K562 (cell line): ENCODE measurements around the gene DNM1. TPM values are rescaled to one million over a fixed set of nuclear protein-coding genes. Genes with fewer than 3 reads are reported as not detected.

ENCODE experiments used
- ATAC-seq: fragments of 200-7000 bp; cut with Tn5 transposase; 3 replicates; pipeline ENCODE4 v1.9.1; 2020; ENCODE audit warnings: moderate library complexity
- BruUV-seq: library from RNA; stranded (reverse); fragments of 400-500 nt; replicated peaks from 2 replicates; lab custom pipeline; 2021; lab: Mats Ljungman, UMichigan
- CTCF ChIA-PET: fragments of 300-600 bp; formaldehyde crosslinking; extraction: SDS; loops from one replicate; lab custom pipeline; 2021; ENCODE audit warnings: low intra/inter-chr PET ratio; lab: Yijun Ruan, JAX
- POLR2A ChIA-PET: fragments of 300-600, 350-650 bp; sonication (Branson Sonifier 250); formaldehyde crosslinking; extraction: SDS; loops from one replicate; lab custom pipeline; 2021; ENCODE audit warnings: antibody characterized with exemption, inconsistent platforms; lab: Yijun Ruan, JAX
- DNase-seq, 4 experiments: peaks; one replicate each; pipeline versions ENCODE4 v3.0.0 to v3.0.0-alpha.2; 2011 to 2018; ENCODE audit warnings: low spot score in 3 of 4, mixed read lengths in 3 of 4; ENCODE audit errors: extremely low read depth in 1 of 4
- FAIRE-seq: peaks from 2 replicates; lab custom pipeline; 2011; peaks lifted over from hg19 to GRCh38; lab: Jason Lieb, UNC
- H2AFZ ChIP-seq: 2 replicates; pipeline ENCODE4 v1.6.0; 2011; ENCODE audit warnings: low read depth, low read length, control low read depth, inconsistent platforms
- H3K27ac ChIP-seq: fragments of 200-600 bp; 3 replicates; pipeline ENCODE4 v1.8.0; 2011; ENCODE audit warnings: low read depth, mild to moderate bottlenecking, control low read depth, inconsistent platforms, low read length, moderate library complexity, mixed read lengths; ENCODE audit errors: extremely low read depth
- H3K27me3 ChIP-seq, 2 experiments: fragments of 300-600 bp in 1 of 2; 2 replicates in 1 of 2; 3 replicates in 1 of 2; pipeline versions ENCODE4 v1.6.0 to v1.8.0; 2011; ENCODE audit warnings: inconsistent platforms in 2 of 2, low read length in 2 of 2, mild to moderate bottlenecking in 1 of 2, mixed read lengths in 1 of 2, moderate library complexity in 1 of 2; ENCODE audit not compliant: control insufficient read depth in 2 of 2, insufficient read depth in 2 of 2
- H3K36me3 ChIP-seq: fragments of 300-600 bp; 3 replicates; pipeline ENCODE4 v1.8.0; 2011; ENCODE audit warnings: mild to moderate bottlenecking, low read length, inconsistent platforms; ENCODE audit not compliant: control insufficient read depth, insufficient read depth
- H3K4me1 ChIP-seq, 2 experiments: fragments of 200-600 bp in 1 of 2; replicated peaks in 1 of 2; 2 replicates in 1 of 2; 3 replicates in 1 of 2; pipeline versions ENCODE4 v1.5.1 to v1.8.0; 2011; ENCODE audit warnings: inconsistent platforms in 2 of 2, low read length in 2 of 2, mild to moderate bottlenecking in 1 of 2, mixed read lengths in 1 of 2, moderate library complexity in 1 of 2; ENCODE audit not compliant: control insufficient read depth in 2 of 2, insufficient read depth in 2 of 2
- H3K4me2 ChIP-seq: 2 replicates; pipeline ENCODE4 v1.6.1; 2011; ENCODE audit warnings: low read length, control low read depth, inconsistent platforms, mixed read lengths; ENCODE audit not compliant: insufficient read depth
- H3K4me3 ChIP-seq: fragments of 200-600 bp; sonication (generic), shearing (Covaris generic); 2 replicates; pipeline ENCODE4 v1.5.1; 2016; ENCODE audit warnings: control low read depth, inconsistent platforms
- H3K79me2 ChIP-seq: fragments of 200-600 bp; 3 replicates; pipeline ENCODE4 v1.8.0; 2011; ENCODE audit warnings: low read length, inconsistent platforms; ENCODE audit not compliant: control insufficient read depth, insufficient read depth
- H3K9ac ChIP-seq, 2 experiments: 2 replicates each; pipeline versions ENCODE4 v1.6.0 to v1.6.1; 2011; ENCODE audit warnings: low read depth in 2 of 2, low read length in 2 of 2, control low read depth in 1 of 2, inconsistent platforms in 1 of 2, mild to moderate bottlenecking in 1 of 2, mixed read lengths in 1 of 2; ENCODE audit not compliant: insufficient read depth in 1 of 2
- H3K9me1 ChIP-seq: one replicate; pipeline ENCODE4 v1.6.0; 2011; ENCODE audit warnings: inconsistent platforms, mild to moderate bottlenecking, low read length, moderate library complexity; ENCODE audit not compliant: control insufficient read depth, insufficient read depth
- H3K9me3 ChIP-seq: replicated peaks from 2 replicates; pipeline ENCODE4 v1.5.1; 2011; ENCODE audit warnings: low read depth, low read length, inconsistent platforms; ENCODE audit not compliant: control insufficient read depth, insufficient read depth
- H4K20me1 ChIP-seq: replicated peaks from 2 replicates; pipeline ENCODE4 v1.6.1; 2011; ENCODE audit warnings: low read length, inconsistent platforms, mixed read lengths; ENCODE audit not compliant: control insufficient read depth, insufficient read depth
- FIP1L1 ChIP-seq: fragments of 200-400 bp; formaldehyde crosslinking; IDR thresholded peaks from 2 replicates; pipeline ENCODE4 v1.6.1; 2018; ENCODE audit warnings: mild to moderate bottlenecking, low read depth, low read length; ENCODE audit not compliant: poor library complexity, severe bottlenecking
- HSF4 ChIP-seq: fragments of 250-450 bp; sonication (Bioruptor Pico); IDR thresholded peaks from 2 replicates; pipeline ENCODE4 v2.1.2; 2022; ENCODE audit warnings: mild to moderate bottlenecking, moderate library complexity, borderline replicate concordance
- MTF1 ChIP-seq: fragments of 250-450 bp; sonication (Bioruptor Pico); IDR thresholded peaks from 2 replicates; pipeline ENCODE4 v1.9.0; 2021; ENCODE audit warnings: moderate library complexity, mild to moderate bottlenecking, inconsistent platforms, borderline replicate concordance
- NR2F6 ChIP-seq: fragments of 450-650 bp; formaldehyde crosslinking; IDR thresholded peaks from 2 replicates; pipeline ENCODE4 v1.4.0; 2020; ENCODE audit warnings: mild to moderate bottlenecking
- SMARCC2 ChIP-seq: fragments of 450-650 bp; IDR thresholded peaks from 2 replicates; pipeline ENCODE4 v1.6.1; 2017; ENCODE audit warnings: antibody characterized with exemption, moderate library complexity, mild to moderate bottlenecking, low read depth
- ZNF76 ChIP-seq: fragments of 250-450 bp; sonication (Bioruptor Pico); IDR thresholded peaks from 2 replicates; pipeline ENCODE4 v1.4.0; 2020; ENCODE audit warnings: mild to moderate bottlenecking, moderate library complexity, borderline replicate concordance
- ZNF764 ChIP-seq: fragments of 250-450 bp; sonication (Bioruptor Pico); IDR thresholded peaks from 2 replicates; pipeline ENCODE4 v1.4.0; 2020; ENCODE audit warnings: low read depth, mild to moderate bottlenecking, moderate library complexity
- WGBS: fragments of 100-300 bp; shearing (Covaris generic); methylation state at CpG from one replicate; pipeline ENCODE4 v1.1.6; 2016; ENCODE audit warnings: low coverage, mixed read lengths; ENCODE audit not compliant: insufficient coverage; ENCODE audit errors: missing lambda C conversion rate; 5-methylcytosine and 5-hydroxymethylcytosine counted together
- in situ Hi-C: fragments of 300-500 bp; cut with MboI; formaldehyde crosslinking; loops from 4 replicates; pipeline ENCODE4 v1.15.0; 2018; ENCODE audit warnings: inconsistent platforms, mixed read lengths
- intact Hi-C: fragments of 100-400 bp; cut with micrococcal nuclease; formaldehyde crosslinking; loops from 2 replicates; pipeline ENCODE4 v1.14.2; 2022
- polyA plus RNA-seq, 8 experiments: library from polyadenylated mRNA; depleted of rRNA in 4 of 8; stranded (reverse) in 5 of 8; unstranded in 3 of 8; fragments of >200 nt; fragmentation: Nextera tagmentation in 2 of 8; fragmentation: Illumina TruSeq in 1 of 8; extraction: Ambion mirVana in 2 of 8; extraction: Trizol in 1 of 8; gene quantifications; 2 replicates each; pipeline versions ENCODE4 v1.2.1 to v1.2.3, GENCODE V29; 2011 to 2014; ENCODE audit warnings: inconsistent platforms in 1 of 8, missing spikeins in 1 of 8
- total RNA-seq, 7 experiments: library from RNA; depleted of rRNA in 6 of 7; stranded (reverse); fragments of >200 nt in 6 of 7; fragmentation: Illumina TruSeq in 2 of 7; extraction: Trizol in 2 of 7; gene quantifications; 2 replicates each; pipeline versions ENCODE4 v1.2.1 to v1.2.3, GENCODE V29; 2011 to 2021; ENCODE audit warnings: low replicate concordance in 1 of 7
- TF ChIP-seq, protein P1 (sequence below): fragments of 450-650 bp; IDR thresholded peaks from 2 replicates; pipeline ENCODE4 v1.6.1; 2017; ENCODE audit warnings: mild to moderate bottlenecking, moderate library complexity
- TF ChIP-seq, protein P2 (sequence below): fragments of 450-650 bp; conservative IDR thresholded peaks from 2 replicates; pipeline ENCODE4 v1.6.1; 2016; ENCODE audit warnings: missing genetic modification characterization, low read depth, mild to moderate bottlenecking, control low read depth, missing compliant biosample characterization
- TF ChIP-seq, protein P3 (sequence below), 2 experiments: fragments of 450-650 bp in 1 of 2; sonication (generic) in 1 of 2; formaldehyde crosslinking; conservative IDR thresholded peaks; 2 replicates each; pipeline versions ENCODE4 v1.4.0 to v1.8.1; 2020 to 2022; ENCODE audit warnings: mild to moderate bottlenecking in 1 of 2, missing genetic modification reagents in 1 of 2
- TF ChIP-seq, protein P4 (sequence below): sonication (generic); IDR thresholded peaks from 2 replicates; pipeline ENCODE4 v1.6.1; 2016
- TF ChIP-seq, protein P5 (sequence below): fragments of 450-650 bp; IDR thresholded peaks from 2 replicates; pipeline ENCODE4 v1.6.1; 2018; ENCODE audit not compliant: partially characterized antibody

Gene DNM1
- total and polyA plus RNA-seq, 9 of the 15 experiments (the other 6 are each of a cell fraction or from before 2014, with no cell fraction given) = 0.39 to 23.1 (median 9.1) TPM

DNA sequence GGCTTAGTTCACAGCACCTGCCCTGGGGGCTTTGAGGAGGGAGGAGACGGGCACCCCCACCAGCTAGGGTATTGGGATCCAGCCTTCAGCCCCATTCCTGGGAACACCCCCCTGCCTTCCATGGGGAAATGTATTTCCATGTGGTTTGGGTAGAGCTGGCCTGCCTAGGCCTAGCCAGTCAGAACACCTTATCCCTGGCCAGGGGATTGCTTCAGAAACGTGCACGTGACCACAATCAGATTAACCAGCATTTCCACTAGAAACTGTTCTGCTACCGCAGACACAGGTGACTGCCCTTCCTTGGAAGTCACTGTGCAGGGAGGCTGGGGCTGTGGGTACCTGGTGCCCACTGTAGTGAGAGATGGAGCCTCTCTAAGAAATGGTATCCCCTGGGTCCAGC lies 29.1 kb upstream of the DNM1 start:
- Histone ChIP-seq H3K27me3 (no peaks in the 10 kb centered on the region), H3K4me2 (no peak overlapping the region), H3K27ac (no peak overlapping the region), H2AFZ (no peak overlapping the region), H3K36me3 (peaks cover 83% of the 10 kb centered on the region), H3K9me3 (no peaks in the 10 kb centered on the region), H4K20me1 (peaks cover 3% of the 10 kb centered on the region; the same call in 1 of the 2 replicates), H3K9me1 (no peaks in the 10 kb centered on the region), H3K4me1 (peaks cover 0 to 26% of the 10 kb centered on the region in 2 experiments; a peak in 3 of 5 replicates), H3K79me2 (no peaks in the 10 kb centered on the region), H3K4me3 (no peak overlapping the region), H3K9ac (0 out of 4 replicates have a peak overlapping the region, but pooled peaks of 1 of the 2 experiments have one; percentile 38)
- DNase-seq (no peak), ATAC-seq (peak; percentile 16), FAIRE-seq (no peak)
- no TSS peak for BruUV-seq
- intact Hi-C loops (loop anchor here (5.0 kb wide), 1 partner anchor 498 kb away; no protein-coding TSS in a partner anchor), in situ Hi-C loops (loop anchor here (10.0 kb wide), 1 partner anchor 521 kb away; no protein-coding TSS in a partner anchor)
- POLR2A ChIA-PET = interaction anchor here (0.7 to 12.6 kb wide), 6 partner anchors 10 to 525 kb away, joined by 3 to 155 read pairs (median 7); partner anchors contain the start of genes BBLN and CIZ1
- WGBS = 47% methylated on average over 4 of the region's 4 CpGs
- CTCF ChIA-PET = no interaction called here
- TF ChIP-seq ZNF76 (CRISPR knock-in tag) = no peak
- TF ChIP-seq, protein P1, sequence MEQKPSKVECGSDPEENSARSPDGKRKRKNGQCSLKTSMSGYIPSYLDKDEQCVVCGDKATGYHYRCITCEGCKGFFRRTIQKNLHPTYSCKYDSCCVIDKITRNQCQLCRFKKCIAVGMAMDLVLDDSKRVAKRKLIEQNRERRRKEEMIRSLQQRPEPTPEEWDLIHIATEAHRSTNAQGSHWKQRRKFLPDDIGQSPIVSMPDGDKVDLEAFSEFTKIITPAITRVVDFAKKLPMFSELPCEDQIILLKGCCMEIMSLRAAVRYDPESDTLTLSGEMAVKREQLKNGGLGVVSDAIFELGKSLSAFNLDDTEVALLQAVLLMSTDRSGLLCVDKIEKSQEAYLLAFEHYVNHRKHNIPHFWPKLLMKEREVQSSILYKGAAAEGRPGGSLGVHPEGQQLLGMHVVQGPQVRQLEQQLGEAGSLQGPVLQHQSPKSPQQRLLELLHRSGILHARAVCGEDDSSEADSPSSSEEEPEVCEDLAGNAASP = no peak
- TF ChIP-seq HSF4 (CRISPR knock-in tag) = no peak
- TF ChIP-seq ZNF764 (CRISPR knock-in tag) = no peak
- no peak for TF ChIP-seq SMARCC2
- TF ChIP-seq, protein P2, sequence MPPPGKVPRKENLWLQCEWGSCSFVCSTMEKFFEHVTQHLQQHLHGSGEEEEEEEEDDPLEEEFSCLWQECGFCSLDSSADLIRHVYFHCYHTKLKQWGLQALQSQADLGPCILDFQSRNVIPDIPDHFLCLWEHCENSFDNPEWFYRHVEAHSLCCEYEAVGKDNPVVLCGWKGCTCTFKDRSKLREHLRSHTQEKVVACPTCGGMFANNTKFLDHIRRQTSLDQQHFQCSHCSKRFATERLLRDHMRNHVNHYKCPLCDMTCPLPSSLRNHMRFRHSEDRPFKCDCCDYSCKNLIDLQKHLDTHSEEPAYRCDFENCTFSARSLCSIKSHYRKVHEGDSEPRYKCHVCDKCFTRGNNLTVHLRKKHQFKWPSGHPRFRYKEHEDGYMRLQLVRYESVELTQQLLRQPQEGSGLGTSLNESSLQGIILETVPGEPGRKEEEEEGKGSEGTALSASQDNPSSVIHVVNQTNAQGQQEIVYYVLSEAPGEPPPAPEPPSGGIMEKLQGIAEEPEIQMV = no peak
- TF ChIP-seq MTF1 (CRISPR knock-in tag) = no peak
- TF ChIP-seq, protein P3, sequence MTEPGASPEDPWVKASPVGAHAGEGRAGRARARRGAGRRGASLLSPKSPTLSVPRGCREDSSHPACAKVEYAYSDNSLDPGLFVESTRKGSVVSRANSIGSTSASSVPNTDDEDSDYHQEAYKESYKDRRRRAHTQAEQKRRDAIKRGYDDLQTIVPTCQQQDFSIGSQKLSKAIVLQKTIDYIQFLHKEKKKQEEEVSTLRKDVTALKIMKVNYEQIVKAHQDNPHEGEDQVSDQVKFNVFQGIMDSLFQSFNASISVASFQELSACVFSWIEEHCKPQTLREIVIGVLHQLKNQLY (CRISPR knock-in tag; conservative IDR thresholded peaks at IDR 0.05) = no peak
- TF ChIP-seq, protein P4, sequence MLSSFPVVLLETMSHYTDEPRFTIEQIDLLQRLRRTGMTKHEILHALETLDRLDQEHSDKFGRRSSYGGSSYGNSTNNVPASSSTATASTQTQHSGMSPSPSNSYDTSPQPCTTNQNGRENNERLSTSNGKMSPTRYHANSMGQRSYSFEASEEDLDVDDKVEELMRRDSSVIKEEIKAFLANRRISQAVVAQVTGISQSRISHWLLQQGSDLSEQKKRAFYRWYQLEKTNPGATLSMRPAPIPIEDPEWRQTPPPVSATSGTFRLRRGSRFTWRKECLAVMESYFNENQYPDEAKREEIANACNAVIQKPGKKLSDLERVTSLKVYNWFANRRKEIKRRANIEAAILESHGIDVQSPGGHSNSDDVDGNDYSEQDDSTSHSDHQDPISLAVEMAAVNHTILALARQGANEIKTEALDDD = no peak
- TF ChIP-seq, protein P5, sequence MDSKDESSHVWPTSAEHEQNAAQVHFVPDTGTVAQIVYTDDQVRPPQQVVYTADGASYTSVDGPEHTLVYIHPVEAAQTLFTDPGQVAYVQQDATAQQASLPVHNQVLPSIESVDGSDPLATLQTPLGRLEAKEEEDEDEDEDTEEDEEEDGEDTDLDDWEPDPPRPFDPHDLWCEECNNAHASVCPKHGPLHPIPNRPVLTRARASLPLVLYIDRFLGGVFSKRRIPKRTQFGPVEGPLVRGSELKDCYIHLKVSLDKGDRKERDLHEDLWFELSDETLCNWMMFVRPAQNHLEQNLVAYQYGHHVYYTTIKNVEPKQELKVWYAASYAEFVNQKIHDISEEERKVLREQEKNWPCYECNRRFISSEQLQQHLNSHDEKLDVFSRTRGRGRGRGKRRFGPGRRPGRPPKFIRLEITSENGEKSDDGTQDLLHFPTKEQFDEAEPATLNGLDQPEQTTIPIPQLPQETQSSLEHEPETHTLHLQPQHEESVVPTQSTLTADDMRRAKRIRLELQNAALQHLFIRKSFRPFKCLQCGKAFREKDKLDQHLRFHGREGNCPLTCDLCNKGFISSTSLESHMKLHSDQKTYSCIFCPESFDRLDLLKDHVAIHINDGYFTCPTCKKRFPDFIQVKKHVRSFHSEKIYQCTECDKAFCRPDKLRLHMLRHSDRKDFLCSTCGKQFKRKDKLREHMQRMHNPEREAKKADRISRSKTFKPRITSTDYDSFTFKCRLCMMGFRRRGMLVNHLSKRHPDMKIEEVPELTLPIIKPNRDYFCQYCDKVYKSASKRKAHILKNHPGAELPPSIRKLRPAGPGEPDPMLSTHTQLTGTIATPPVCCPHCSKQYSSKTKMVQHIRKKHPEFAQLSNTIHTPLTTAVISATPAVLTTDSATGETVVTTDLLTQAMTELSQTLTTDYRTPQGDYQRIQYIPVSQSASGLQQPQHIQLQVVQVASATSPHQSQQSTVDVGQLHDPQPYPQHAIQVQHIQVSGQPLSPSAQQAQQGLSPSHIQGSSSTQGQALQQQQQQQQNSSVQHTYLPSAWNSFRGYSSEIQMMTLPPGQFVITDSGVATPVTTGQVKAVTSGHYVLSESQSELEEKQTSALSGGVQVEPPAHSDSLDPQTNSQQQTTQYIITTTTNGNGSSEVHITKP = peak; percentile 80
- no peak for TF ChIP-seq NR2F6 (CRISPR knock-in tag)
- TF ChIP-seq FIP1L1 = no peak
